K562 (cell line): Measurements from ENCODE around the gene DYRK4. TPM values are rescaled to one million over a fixed set of nuclear protein-coding genes. Genes with fewer than 3 reads are reported as not detected.

Experiments
- ATAC-seq: fragments of 200-7000 bp; cut with Tn5 transposase; 3 replicates; pipeline ENCODE4 v1.9.1; 2020; ENCODE audit warnings: moderate library complexity
- BruUV-seq: library from RNA; stranded (reverse); fragments of 400-500 nt; replicated peaks from 2 replicates; lab custom pipeline; 2021; lab: Mats Ljungman, UMichigan
- CTCF ChIA-PET: fragments of 300-600 bp; formaldehyde crosslinking; extraction: SDS; loops from one replicate; lab custom pipeline; 2021; ENCODE audit warnings: low intra/inter-chr PET ratio; lab: Yijun Ruan, JAX
- POLR2A ChIA-PET: fragments of 300-600, 350-650 bp; sonication (Branson Sonifier 250); formaldehyde crosslinking; extraction: SDS; loops from one replicate; lab custom pipeline; 2021; ENCODE audit warnings: antibody characterized with exemption, inconsistent platforms; lab: Yijun Ruan, JAX
- DNase-seq, 4 experiments: peaks; one replicate each; pipeline versions ENCODE4 v3.0.0 to v3.0.0-alpha.2; 2011 to 2018; ENCODE audit warnings: low spot score in 3 of 4, mixed read lengths in 3 of 4; ENCODE audit errors: extremely low read depth in 1 of 4
- FAIRE-seq: peaks from 2 replicates; lab custom pipeline; 2011; peaks lifted over from hg19 to GRCh38; lab: Jason Lieb, UNC
- H2AFZ ChIP-seq: 2 replicates; pipeline ENCODE4 v1.6.0; 2011; ENCODE audit warnings: low read depth, low read length, control low read depth, inconsistent platforms
- H3K27ac ChIP-seq: fragments of 200-600 bp; 3 replicates; pipeline ENCODE4 v1.8.0; 2011; ENCODE audit warnings: low read depth, mild to moderate bottlenecking, control low read depth, inconsistent platforms, low read length, moderate library complexity, mixed read lengths; ENCODE audit errors: extremely low read depth
- H3K27me3 ChIP-seq, 2 experiments: fragments of 300-600 bp in 1 of 2; 2 replicates in 1 of 2; 3 replicates in 1 of 2; pipeline versions ENCODE4 v1.6.0 to v1.8.0; 2011; ENCODE audit warnings: inconsistent platforms in 2 of 2, low read length in 2 of 2, mild to moderate bottlenecking in 1 of 2, mixed read lengths in 1 of 2, moderate library complexity in 1 of 2; ENCODE audit not compliant: control insufficient read depth in 2 of 2, insufficient read depth in 2 of 2
- H3K36me3 ChIP-seq: fragments of 300-600 bp; 3 replicates; pipeline ENCODE4 v1.8.0; 2011; ENCODE audit warnings: mild to moderate bottlenecking, low read length, inconsistent platforms; ENCODE audit not compliant: control insufficient read depth, insufficient read depth
- H3K4me1 ChIP-seq, 2 experiments: fragments of 200-600 bp in 1 of 2; replicated peaks in 1 of 2; 2 replicates in 1 of 2; 3 replicates in 1 of 2; pipeline versions ENCODE4 v1.5.1 to v1.8.0; 2011; ENCODE audit warnings: inconsistent platforms in 2 of 2, low read length in 2 of 2, mild to moderate bottlenecking in 1 of 2, mixed read lengths in 1 of 2, moderate library complexity in 1 of 2; ENCODE audit not compliant: control insufficient read depth in 2 of 2, insufficient read depth in 2 of 2
- H3K4me2 ChIP-seq: 2 replicates; pipeline ENCODE4 v1.6.1; 2011; ENCODE audit warnings: low read length, control low read depth, inconsistent platforms, mixed read lengths; ENCODE audit not compliant: insufficient read depth
- H3K4me3 ChIP-seq: fragments of 200-600 bp; sonication (generic), shearing (Covaris generic); 2 replicates; pipeline ENCODE4 v1.5.1; 2016; ENCODE audit warnings: control low read depth, inconsistent platforms
- H3K79me2 ChIP-seq: fragments of 200-600 bp; 3 replicates; pipeline ENCODE4 v1.8.0; 2011; ENCODE audit warnings: low read length, inconsistent platforms; ENCODE audit not compliant: control insufficient read depth, insufficient read depth
- H3K9ac ChIP-seq, 2 experiments: 2 replicates each; pipeline versions ENCODE4 v1.6.0 to v1.6.1; 2011; ENCODE audit warnings: low read depth in 2 of 2, low read length in 2 of 2, control low read depth in 1 of 2, inconsistent platforms in 1 of 2, mild to moderate bottlenecking in 1 of 2, mixed read lengths in 1 of 2; ENCODE audit not compliant: insufficient read depth in 1 of 2
- H3K9me1 ChIP-seq: one replicate; pipeline ENCODE4 v1.6.0; 2011; ENCODE audit warnings: inconsistent platforms, mild to moderate bottlenecking, low read length, moderate library complexity; ENCODE audit not compliant: control insufficient read depth, insufficient read depth
- H3K9me3 ChIP-seq: replicated peaks from 2 replicates; pipeline ENCODE4 v1.5.1; 2011; ENCODE audit warnings: low read depth, low read length, inconsistent platforms; ENCODE audit not compliant: control insufficient read depth, insufficient read depth
- H4K20me1 ChIP-seq: replicated peaks from 2 replicates; pipeline ENCODE4 v1.6.1; 2011; ENCODE audit warnings: low read length, inconsistent platforms, mixed read lengths; ENCODE audit not compliant: control insufficient read depth, insufficient read depth
- CC2D1A ChIP-seq: fragments of 450-650 bp; IDR thresholded peaks from 2 replicates; pipeline ENCODE4 v1.6.1; 2017; ENCODE audit warnings: mild to moderate bottlenecking
- FOXK2 ChIP-seq, 2 experiments: fragments of 450-650 bp; IDR thresholded peaks in 1 of 2; conservative IDR thresholded peaks in 1 of 2; 2 replicates each; pipeline ENCODE4 v1.6.1; 2016; ENCODE audit warnings: low read depth in 2 of 2, mild to moderate bottlenecking in 1 of 2
- GABPA ChIP-seq: fragments of 200-800 bp; sonication (Bioruptor generic); conservative IDR thresholded peaks from 2 replicates; pipeline ENCODE4 v1.6.1; 2016; ENCODE audit warnings: low read depth, missing genetic modification characterization, missing compliant biosample characterization
- ID3 ChIP-seq, 2 experiments: fragments of 250-450 bp in 1 of 2; fragments of 450-650 bp in 1 of 2; sonication (Bioruptor Pico) in 1 of 2; IDR thresholded peaks; 2 replicates each; pipeline versions ENCODE4 v1.6.1 to v1.8.0; 2016 to 2021; ENCODE audit warnings: mild to moderate bottlenecking in 2 of 2, moderate library complexity in 2 of 2, missing compliant biosample characterization in 1 of 2, missing genetic modification characterization in 1 of 2
- KLF1 ChIP-seq: fragments of 450-650 bp; IDR thresholded peaks from 2 replicates; pipeline ENCODE4 v1.6.1; 2016; ENCODE audit warnings: missing genetic modification characterization, missing compliant biosample characterization
- TAF9B ChIP-seq: fragments of 450-650 bp; IDR thresholded peaks from 2 replicates; pipeline ENCODE4 v1.6.1; 2018; ENCODE audit warnings: mild to moderate bottlenecking; ENCODE audit not compliant: partially characterized antibody
- TCF3 ChIP-seq: sonication (generic); formaldehyde crosslinking; IDR thresholded peaks from 2 replicates; pipeline ENCODE4 v1.4.0; 2020; ENCODE audit warnings: mild to moderate bottlenecking, missing genetic modification reagents
- TCFL5 ChIP-seq: fragments of 250-450 bp; sonication (Bioruptor Pico); conservative IDR thresholded peaks from 2 replicates; pipeline ENCODE4 v1.6.1; 2021; ENCODE audit warnings: mild to moderate bottlenecking, moderate library complexity, matching md5 sums
- TRIM24 ChIP-seq, 2 experiments: fragments of 450-650 bp; IDR thresholded peaks; 2 replicates each; pipeline ENCODE4 v1.6.1; 2016
- ZZZ3 ChIP-seq: fragments of 450-650 bp; IDR thresholded peaks from 2 replicates; pipeline ENCODE4 v1.6.1; 2016; ENCODE audit warnings: antibody characterized with exemption, mild to moderate bottlenecking, moderate library complexity
- WGBS: fragments of 100-300 bp; shearing (Covaris generic); methylation state at CpG from one replicate; pipeline ENCODE4 v1.1.6; 2016; ENCODE audit warnings: low coverage, mixed read lengths; ENCODE audit not compliant: insufficient coverage; ENCODE audit errors: missing lambda C conversion rate; 5-methylcytosine and 5-hydroxymethylcytosine counted together
- in situ Hi-C: fragments of 300-500 bp; cut with MboI; formaldehyde crosslinking; loops from 4 replicates; pipeline ENCODE4 v1.15.0; 2018; ENCODE audit warnings: inconsistent platforms, mixed read lengths
- intact Hi-C: fragments of 100-400 bp; cut with micrococcal nuclease; formaldehyde crosslinking; loops from 2 replicates; pipeline ENCODE4 v1.14.2; 2022
- polyA plus RNA-seq, 8 experiments: library from polyadenylated mRNA; depleted of rRNA in 4 of 8; stranded (reverse) in 5 of 8; unstranded in 3 of 8; fragments of >200 nt; fragmentation: Nextera tagmentation in 2 of 8; fragmentation: Illumina TruSeq in 1 of 8; extraction: Ambion mirVana in 2 of 8; extraction: Trizol in 1 of 8; gene quantifications; 2 replicates each; pipeline versions ENCODE4 v1.2.1 to v1.2.3, GENCODE V29; 2011 to 2014; ENCODE audit warnings: inconsistent platforms in 1 of 8, missing spikeins in 1 of 8
- total RNA-seq, 7 experiments: library from RNA; depleted of rRNA in 6 of 7; stranded (reverse); fragments of >200 nt in 6 of 7; fragmentation: Illumina TruSeq in 2 of 7; extraction: Trizol in 2 of 7; gene quantifications; 2 replicates each; pipeline versions ENCODE4 v1.2.1 to v1.2.3, GENCODE V29; 2011 to 2021; ENCODE audit warnings: low replicate concordance in 1 of 7

DYRK4 gene
- total and polyA plus RNA-seq, 9 of the 15 experiments (the other 6 are each of a cell fraction or from before 2014, with no cell fraction given), result 13.4 to 37.4 (median 22.2) TPM

GRCh38 chr12:4653691-4654090, 91.7 kb downstream of the DYRK4 start:
- in situ Hi-C loops (no loop called here), intact Hi-C loops (no loop called here)
- POLR2A ChIA-PET, result no interaction called here
- TF ChIP-seq GABPA (no peak), TAF9B (no peak), ID3 (CRISPR knock-in tag; IDR thresholded peaks at IDR 0.05) (no peak), ID3 (tag; IDR thresholded peaks at IDR 0.05) (no peak), TCFL5 (no peak), CC2D1A (no peak), ZZZ3 (no peak), TCF3 (no peak), TRIM24 (IDR thresholded peaks at IDR 0.05) (no peak), FOXK2 (conservative IDR thresholded peaks at IDR 0.05 in 1 of 2, IDR thresholded peaks at IDR 0.05 in 1 of 2; ENCODE audit: low read depth in 2 of 2) (no peak), KLF1 (no peak)
- Histone ChIP-seq H3K27ac (no peak overlapping the region), H3K27me3 (no peaks in the 10 kb centered on the region), H4K20me1 (no peaks in the 10 kb centered on the region), H3K9me3 (no peaks in the 10 kb centered on the region), H3K9me1 (no peaks in the 10 kb centered on the region), H2AFZ (no peak overlapping the region), H3K4me1 (no peaks in the 10 kb centered on the region; a peak in 2 of 5 replicates), H3K79me2 (peaks cover 42% of the 10 kb centered on the region), H3K9ac (no peak overlapping the region), H3K4me3 (no peak overlapping the region), H3K4me2 (no peak overlapping the region), H3K36me3 (peaks cover 59% of the 10 kb centered on the region; the same call in 2 of the 3 replicates)
- CTCF ChIA-PET, result no interaction called here
- FAIRE-seq, result no peak
- no peak for DNase-seq
- WGBS, result 92% methylated on average over 2 of the region's 2 CpGs
- no peak for ATAC-seq
- BruUV-seq, result no TSS peak

Other genes starting within 250 kb of the DYRK4 start
- not detected in 2 replicates for gene TIGAR, start 241.0 kb upstream of the DYRK4 start, total RNA-seq (2014; rRNA removed)
- 0.38 TPM in 1 of 2 replicates, not detected in the other for gene TIGAR, start 241.0 kb upstream of the DYRK4 start, total RNA-seq (2014; rRNA removed; fragmentation: Illumina TruSeq; extraction: Trizol)
- gene TIGAR, start 241.0 kb upstream of the DYRK4 start, total RNA-seq (2015; rRNA removed; fragmentation: Illumina TruSeq; extraction: Trizol), result 0.11 TPM in 2 replicates
- 0.07 and 1.0 TPM in 2 replicates for gene TIGAR, start 241.0 kb upstream of the DYRK4 start, total RNA-seq (2021)
- 0.11 and 0.61 TPM in 2 replicates for gene TIGAR, start 241.0 kb upstream of the DYRK4 start, polyA plus RNA-seq (2011; rRNA removed)
- 0.28 and 0.33 TPM in 2 replicates for gene TIGAR, start 241.0 kb upstream of the DYRK4 start, polyA plus RNA-seq (2014; fragmentation: Illumina TruSeq; extraction: Trizol)
- gene TIGAR, start 241.0 kb upstream of the DYRK4 start, polyA plus RNA-seq (2014; fragmentation: Nextera tagmentation; extraction: Ambion mirVana), result under 1 TPM; 0.50 to 0.63 TPM
- 0.04 and 0.53 TPM in 2 replicates for gene TIGAR, start 241.0 kb upstream of the DYRK4 start, polyA plus RNA-seq (2014; rRNA removed)
- gene FGF23, start 182.5 kb upstream of the DYRK4 start, total RNA-seq (2014; rRNA removed), result not detected in 2 replicates
- gene FGF23, start 182.5 kb upstream of the DYRK4 start, total RNA-seq (2014; rRNA removed; fragmentation: Illumina TruSeq; extraction: Trizol), result not detected in 2 replicates
- gene FGF23, start 182.5 kb upstream of the DYRK4 start, total RNA-seq (2015; rRNA removed; fragmentation: Illumina TruSeq; extraction: Trizol), result not detected in 2 replicates
- not detected in 2 replicates for gene FGF23, start 182.5 kb upstream of the DYRK4 start, total RNA-seq (2021)
- gene FGF23, start 182.5 kb upstream of the DYRK4 start, polyA plus RNA-seq (2011; rRNA removed), result 0.32 and 0.38 TPM in 2 replicates
- gene FGF23, start 182.5 kb upstream of the DYRK4 start, polyA plus RNA-seq (2014; fragmentation: Illumina TruSeq; extraction: Trizol), result not detected in 2 replicates
- gene FGF23, start 182.5 kb upstream of the DYRK4 start, polyA plus RNA-seq (2014; fragmentation: Nextera tagmentation; extraction: Ambion mirVana), result not detected
- not detected in 2 replicates for gene FGF23, start 182.5 kb upstream of the DYRK4 start, polyA plus RNA-seq (2014; rRNA removed)
- not detected in 2 replicates for gene FGF6, start 116.4 kb upstream of the DYRK4 start, total RNA-seq (2014; rRNA removed)
- not detected in 2 replicates for gene FGF6, start 116.4 kb upstream of the DYRK4 start, total RNA-seq (2014; rRNA removed; fragmentation: Illumina TruSeq; extraction: Trizol)
- not detected in 2 replicates for gene FGF6, start 116.4 kb upstream of the DYRK4 start, total RNA-seq (2015; rRNA removed; fragmentation: Illumina TruSeq; extraction: Trizol)
- gene FGF6, start 116.4 kb upstream of the DYRK4 start, total RNA-seq (2021), result not detected in 2 replicates
- 0.14 TPM in 1 of 2 replicates, not detected in the other for gene FGF6, start 116.4 kb upstream of the DYRK4 start, polyA plus RNA-seq (2011; rRNA removed)
- gene FGF6, start 116.4 kb upstream of the DYRK4 start, polyA plus RNA-seq (2014; fragmentation: Illumina TruSeq; extraction: Trizol), result not detected in 2 replicates
- not detected for gene FGF6, start 116.4 kb upstream of the DYRK4 start, polyA plus RNA-seq (2014; fragmentation: Nextera tagmentation; extraction: Ambion mirVana)
- not detected in 2 replicates for gene FGF6, start 116.4 kb upstream of the DYRK4 start, polyA plus RNA-seq (2014; rRNA removed)
- 38.4 and 43.8 TPM in 2 replicates for gene RAD51AP1, start 23.3 kb upstream of the DYRK4 start, total RNA-seq (2014; rRNA removed)
- gene RAD51AP1, start 23.3 kb upstream of the DYRK4 start, total RNA-seq (2014; rRNA removed; fragmentation: Illumina TruSeq; extraction: Trizol), result 89.1 and 102 TPM in 2 replicates
- 63.8 and 64.1 TPM in 2 replicates for gene RAD51AP1, start 23.3 kb upstream of the DYRK4 start, total RNA-seq (2015; rRNA removed; fragmentation: Illumina TruSeq; extraction: Trizol)
- gene RAD51AP1, start 23.3 kb upstream of the DYRK4 start, total RNA-seq (2021), result 51.3 and 57.1 TPM in 2 replicates
- gene RAD51AP1, start 23.3 kb upstream of the DYRK4 start, polyA plus RNA-seq (2011; rRNA removed), result 77.2 and 107 TPM in 2 replicates
- 81.7 and 88.2 TPM in 2 replicates for gene RAD51AP1, start 23.3 kb upstream of the DYRK4 start, polyA plus RNA-seq (2014; fragmentation: Illumina TruSeq; extraction: Trizol)
- 100 to 1,000 TPM in 1 of 2 experiments, 10 to 100 TPM in 1; 92.5 to 111 TPM for gene RAD51AP1, start 23.3 kb upstream of the DYRK4 start, polyA plus RNA-seq (2014; fragmentation: Nextera tagmentation; extraction: Ambion mirVana)
- 85.3 and 90.7 TPM in 2 replicates for gene RAD51AP1, start 23.3 kb upstream of the DYRK4 start, polyA plus RNA-seq (2014; rRNA removed)
- 1.8 and 2.8 TPM in 2 replicates for gene AKAP3, start 86.8 kb downstream of the DYRK4 start, total RNA-seq (2014; rRNA removed)
- gene AKAP3, start 86.8 kb downstream of the DYRK4 start, total RNA-seq (2014; rRNA removed; fragmentation: Illumina TruSeq; extraction: Trizol), result 0.25 and 0.41 TPM in 2 replicates
- 0.33 and 0.34 TPM in 2 replicates for gene AKAP3, start 86.8 kb downstream of the DYRK4 start, total RNA-seq (2015; rRNA removed; fragmentation: Illumina TruSeq; extraction: Trizol)
- 0.44 and 0.85 TPM in 2 replicates for gene AKAP3, start 86.8 kb downstream of the DYRK4 start, total RNA-seq (2021)
- gene AKAP3, start 86.8 kb downstream of the DYRK4 start, polyA plus RNA-seq (2011; rRNA removed), result 0.45 and 0.46 TPM in 2 replicates
- gene AKAP3, start 86.8 kb downstream of the DYRK4 start, polyA plus RNA-seq (2014; fragmentation: Illumina TruSeq; extraction: Trizol), result 0.43 and 0.48 TPM in 2 replicates
- gene AKAP3, start 86.8 kb downstream of the DYRK4 start, polyA plus RNA-seq (2014; fragmentation: Nextera tagmentation; extraction: Ambion mirVana), result under 1 TPM; 0.17 to 0.31 TPM
- 0.64 and 1.2 TPM in 2 replicates for gene AKAP3, start 86.8 kb downstream of the DYRK4 start, polyA plus RNA-seq (2014; rRNA removed)
- 51.8 and 54.8 TPM in 2 replicates for gene NDUFA9, start 86.9 kb downstream of the DYRK4 start, total RNA-seq (2014; rRNA removed)
- gene NDUFA9, start 86.9 kb downstream of the DYRK4 start, total RNA-seq (2014; rRNA removed; fragmentation: Illumina TruSeq; extraction: Trizol), result 133 and 138 TPM in 2 replicates
- 108 and 114 TPM in 2 replicates for gene NDUFA9, start 86.9 kb downstream of the DYRK4 start, total RNA-seq (2015; rRNA removed; fragmentation: Illumina TruSeq; extraction: Trizol)
- gene NDUFA9, start 86.9 kb downstream of the DYRK4 start, total RNA-seq (2021), result 108 and 111 TPM in 2 replicates
- 102 and 103 TPM in 2 replicates for gene NDUFA9, start 86.9 kb downstream of the DYRK4 start, polyA plus RNA-seq (2011; rRNA removed)
- 104 and 108 TPM in 2 replicates for gene NDUFA9, start 86.9 kb downstream of the DYRK4 start, polyA plus RNA-seq (2014; fragmentation: Illumina TruSeq; extraction: Trizol)
- 100 to 1,000 TPM; 330 to 331 TPM for gene NDUFA9, start 86.9 kb downstream of the DYRK4 start, polyA plus RNA-seq (2014; fragmentation: Nextera tagmentation; extraction: Ambion mirVana)
- 103 and 116 TPM in 2 replicates for gene NDUFA9, start 86.9 kb downstream of the DYRK4 start, polyA plus RNA-seq (2014; rRNA removed)
- not detected in 2 replicates for gene GALNT8, start 158.2 kb downstream of the DYRK4 start, total RNA-seq (2014; rRNA removed)
- gene GALNT8, start 158.2 kb downstream of the DYRK4 start, total RNA-seq (2014; rRNA removed; fragmentation: Illumina TruSeq; extraction: Trizol), result 0.11 TPM in 1 of 2 replicates, not detected in the other
- not detected in 2 replicates for gene GALNT8, start 158.2 kb downstream of the DYRK4 start, total RNA-seq (2015; rRNA removed; fragmentation: Illumina TruSeq; extraction: Trizol)
- gene GALNT8, start 158.2 kb downstream of the DYRK4 start, total RNA-seq (2021), result 0.07 TPM in 1 of 2 replicates, not detected in the other
- gene GALNT8, start 158.2 kb downstream of the DYRK4 start, polyA plus RNA-seq (2011; rRNA removed), result 0.07 TPM in 1 of 2 replicates, not detected in the other
- gene GALNT8, start 158.2 kb downstream of the DYRK4 start, polyA plus RNA-seq (2014; fragmentation: Illumina TruSeq; extraction: Trizol), result not detected in 2 replicates
- gene GALNT8, start 158.2 kb downstream of the DYRK4 start, polyA plus RNA-seq (2014; fragmentation: Nextera tagmentation; extraction: Ambion mirVana), result under 1 TPM; 0.21 to 0.23 TPM
- 0.46 TPM in 1 of 2 replicates, not detected in the other for gene GALNT8, start 158.2 kb downstream of the DYRK4 start, polyA plus RNA-seq (2014; rRNA removed)